ENCODE data around the gene PHC3.

DNA sequence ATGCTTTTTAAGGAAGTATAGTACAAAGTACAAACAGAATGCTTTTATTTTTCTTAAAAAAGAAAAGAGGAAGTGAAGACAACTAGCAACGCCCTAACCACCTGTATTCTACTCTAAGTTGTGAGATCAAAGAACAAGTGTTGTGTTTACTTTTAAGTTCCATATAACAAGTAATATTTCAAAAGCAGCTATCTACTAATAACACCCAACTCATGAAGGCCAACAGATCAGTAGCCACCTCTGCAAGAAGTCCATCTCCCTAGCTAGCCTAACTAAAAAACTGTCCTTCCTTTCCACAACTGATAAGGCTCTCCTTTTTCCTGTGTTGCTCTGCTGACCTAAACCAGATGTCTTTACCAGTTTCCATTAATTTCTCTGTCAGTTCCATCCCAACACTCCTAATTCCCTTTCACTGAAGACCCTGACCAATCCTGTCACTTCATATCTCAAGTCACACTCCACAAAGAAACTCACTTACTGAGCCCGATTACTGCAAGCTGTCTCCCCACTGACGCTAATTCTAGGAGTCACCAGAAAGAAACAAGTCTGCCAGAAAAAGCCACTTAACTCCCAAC, 26.9 kb downstream of the PHC3 start:
- no peak for TF ChIP-seq EZH2 (IDR thresholded peaks at IDR 0.05; ENCODE audit: borderline replicate concordance, low read depth, low read length, poor library complexity, severe bottlenecking)
- TF ChIP-seq, protein P1, sequence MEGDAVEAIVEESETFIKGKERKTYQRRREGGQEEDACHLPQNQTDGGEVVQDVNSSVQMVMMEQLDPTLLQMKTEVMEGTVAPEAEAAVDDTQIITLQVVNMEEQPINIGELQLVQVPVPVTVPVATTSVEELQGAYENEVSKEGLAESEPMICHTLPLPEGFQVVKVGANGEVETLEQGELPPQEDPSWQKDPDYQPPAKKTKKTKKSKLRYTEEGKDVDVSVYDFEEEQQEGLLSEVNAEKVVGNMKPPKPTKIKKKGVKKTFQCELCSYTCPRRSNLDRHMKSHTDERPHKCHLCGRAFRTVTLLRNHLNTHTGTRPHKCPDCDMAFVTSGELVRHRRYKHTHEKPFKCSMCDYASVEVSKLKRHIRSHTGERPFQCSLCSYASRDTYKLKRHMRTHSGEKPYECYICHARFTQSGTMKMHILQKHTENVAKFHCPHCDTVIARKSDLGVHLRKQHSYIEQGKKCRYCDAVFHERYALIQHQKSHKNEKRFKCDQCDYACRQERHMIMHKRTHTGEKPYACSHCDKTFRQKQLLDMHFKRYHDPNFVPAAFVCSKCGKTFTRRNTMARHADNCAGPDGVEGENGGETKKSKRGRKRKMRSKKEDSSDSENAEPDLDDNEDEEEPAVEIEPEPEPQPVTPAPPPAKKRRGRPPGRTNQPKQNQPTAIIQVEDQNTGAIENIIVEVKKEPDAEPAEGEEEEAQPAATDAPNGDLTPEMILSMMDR (conservative IDR thresholded peaks at IDR 0.05; ENCODE audit: low read depth, low read length) = no peak
